ENCODE results near the gene KLHL29. TPM values are rescaled to one million over a fixed set of nuclear protein-coding genes. Genes with fewer than 3 reads are reported as not detected.

Gene KLHL29
- total RNA-seq, 2 experiments from 2014 or later = 2.5 to 2.7 TPM

- ChIA-PET POLR2A (interaction anchor here (1.2 kb wide), 1 partner anchor 13 kb away, joined by 4 read pairs; no protein-coding TSS in a partner anchor), CTCF (no interaction called here)
- Mint-ChIP-seq H3K27me3 (peaks cover 25% of the 10 kb centered on the region), H3K4me3 (peak overlapping the region; percentile 84), H3K27ac (peak overlapping the region; percentile 89), H3K4me1 (ENCODE audit: low read depth) (peaks cover 24% of the 10 kb centered on the region), H3K36me3 (ENCODE audit: low read depth) (no peaks in the 10 kb centered on the region), H3K9me3 (no peaks in the 10 kb centered on the region)
- Histone ChIP-seq H3K9me3 (ENCODE audit: control insufficient read depth in 1 of 2, insufficient read depth in 1 of 2, low read length in 2 of 2) (no peaks in the 10 kb centered on the region), H3K4me1 (ENCODE audit: insufficient read depth, low read length) (peaks cover 14% of the 10 kb centered on the region), H3K27ac (ENCODE audit: low read depth in 1 of 2, low read length in 2 of 2) (peak overlapping the region; percentile 6 to 64), H3K36me3 (ENCODE audit: insufficient read depth, low read length) (no peaks in the 10 kb centered on the region), H3K4me3 (ENCODE audit: low read length) (peak overlapping the region; percentile 18), H3K27me3 (ENCODE audit: control insufficient read depth in 1 of 2, insufficient read depth in 2 of 2, low read length in 2 of 2) (peaks cover 0 to 5% of the 10 kb centered on the region in 2 experiments)
- ATAC-seq (ENCODE audit: poor library complexity) = peak; percentile 62
- peak in 7 of 14 experiments; percentile 9 to 66 (median 37) for DNase-seq
- TF ChIP-seq, protein P1, sequence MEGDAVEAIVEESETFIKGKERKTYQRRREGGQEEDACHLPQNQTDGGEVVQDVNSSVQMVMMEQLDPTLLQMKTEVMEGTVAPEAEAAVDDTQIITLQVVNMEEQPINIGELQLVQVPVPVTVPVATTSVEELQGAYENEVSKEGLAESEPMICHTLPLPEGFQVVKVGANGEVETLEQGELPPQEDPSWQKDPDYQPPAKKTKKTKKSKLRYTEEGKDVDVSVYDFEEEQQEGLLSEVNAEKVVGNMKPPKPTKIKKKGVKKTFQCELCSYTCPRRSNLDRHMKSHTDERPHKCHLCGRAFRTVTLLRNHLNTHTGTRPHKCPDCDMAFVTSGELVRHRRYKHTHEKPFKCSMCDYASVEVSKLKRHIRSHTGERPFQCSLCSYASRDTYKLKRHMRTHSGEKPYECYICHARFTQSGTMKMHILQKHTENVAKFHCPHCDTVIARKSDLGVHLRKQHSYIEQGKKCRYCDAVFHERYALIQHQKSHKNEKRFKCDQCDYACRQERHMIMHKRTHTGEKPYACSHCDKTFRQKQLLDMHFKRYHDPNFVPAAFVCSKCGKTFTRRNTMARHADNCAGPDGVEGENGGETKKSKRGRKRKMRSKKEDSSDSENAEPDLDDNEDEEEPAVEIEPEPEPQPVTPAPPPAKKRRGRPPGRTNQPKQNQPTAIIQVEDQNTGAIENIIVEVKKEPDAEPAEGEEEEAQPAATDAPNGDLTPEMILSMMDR (IDR thresholded peaks at IDR 0.05) = no peak
- intact Hi-C loops (cut with DNase I, micrococcal nuclease) = no loop called here
Observed at GRCh38 chr2:23380562-23381065, 4.4 kb upstream of the KLHL29 start.

DNA sequence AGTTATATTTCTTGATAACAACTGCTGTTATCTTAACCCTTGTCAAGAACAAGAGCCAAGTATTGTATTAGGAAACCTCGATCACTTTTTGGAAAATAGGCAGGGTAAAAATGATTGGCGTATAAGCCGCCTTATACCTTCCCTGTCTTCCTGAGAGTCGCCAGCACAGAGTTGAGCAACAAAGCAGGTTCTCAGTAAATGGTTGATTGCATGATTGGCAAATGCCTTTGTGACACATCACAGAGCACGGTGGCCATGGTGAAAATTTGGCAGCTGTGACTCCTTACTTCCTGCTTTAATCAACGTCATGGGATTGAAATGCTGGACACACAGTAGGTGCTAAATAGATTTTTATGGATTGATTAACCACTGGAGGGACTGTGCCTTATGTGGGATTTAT lies 3.9 kb upstream of the KLHL29 start:
- DNase-seq (peak in 7 of 14 experiments; percentile 15 to 60 (median 41)), ATAC-seq (ENCODE audit: poor library complexity) (peak; percentile 45)
- H3K36me3 ChIP-seq (ENCODE audit: insufficient read depth, low read length) = no peaks in the 10 kb centered on the region
- TF ChIP-seq, protein P1 (IDR thresholded peaks at IDR 0.05) = no peak
- Mint-ChIP-seq H3K36me3 (ENCODE audit: low read depth) (no peaks in the 10 kb centered on the region), H3K9me3 (no peaks in the 10 kb centered on the region), H3K27me3 (peaks cover 22% of the 10 kb centered on the region), H3K4me1 (ENCODE audit: low read depth) (peaks cover 25% of the 10 kb centered on the region), H3K4me3 (peak overlapping the region; percentile 84), H3K27ac (peak overlapping the region; percentile 89)
- CTCF ChIA-PET = no interaction called here
- H3K27me3 ChIP-seq (ENCODE audit: control insufficient read depth in 1 of 2, insufficient read depth in 2 of 2, low read length in 2 of 2) = peaks cover 2 to 5% of the 10 kb centered on the region in 2 experiments
- H3K27ac ChIP-seq (ENCODE audit: low read depth in 1 of 2, low read length in 2 of 2) = peak overlapping the region; percentile 6 to 64
- intact Hi-C loops (cut with DNase I, micrococcal nuclease) = no loop called here
- H3K4me1 ChIP-seq (ENCODE audit: insufficient read depth, low read length) = peaks cover 17% of the 10 kb centered on the region
- POLR2A ChIA-PET = interaction anchor here (1.2 kb wide), 1 partner anchor 13 kb away, joined by 4 read pairs; no protein-coding TSS in a partner anchor
- no peaks in the 10 kb centered on the region for H3K9me3 ChIP-seq (ENCODE audit: control insufficient read depth in 1 of 2, insufficient read depth in 1 of 2, low read length in 2 of 2)
- peak overlapping the region; percentile 18 for H3K4me3 ChIP-seq (ENCODE audit: low read length)

- TF ChIP-seq, protein P1 (IDR thresholded peaks at IDR 0.05) = no peak
- Histone ChIP-seq H3K9me3 (ENCODE audit: control insufficient read depth in 1 of 2, insufficient read depth in 1 of 2, low read length in 2 of 2) (no peaks in the 10 kb centered on the region), H3K27me3 (ENCODE audit: control insufficient read depth in 1 of 2, insufficient read depth in 2 of 2, low read length in 2 of 2) (peaks cover 6 to 9% of the 10 kb centered on the region in 2 experiments), H3K36me3 (ENCODE audit: insufficient read depth, low read length) (no peaks in the 10 kb centered on the region), H3K27ac (ENCODE audit: low read depth in 1 of 2, low read length in 2 of 2) (no peak overlapping the region), H3K4me1 (ENCODE audit: insufficient read depth, low read length) (peaks cover 21% of the 10 kb centered on the region), H3K4me3 (ENCODE audit: low read length) (no peak overlapping the region)
- ChIA-PET POLR2A (no interaction called here), CTCF (no interaction called here)
- intact Hi-C loops (cut with DNase I, micrococcal nuclease) = no loop called here
- no peak for ATAC-seq (ENCODE audit: poor library complexity)
- Mint-ChIP-seq H3K9me3 (no peaks in the 10 kb centered on the region), H3K4me3 (peak overlapping the region; percentile 84), H3K36me3 (ENCODE audit: low read depth) (no peaks in the 10 kb centered on the region), H3K4me1 (ENCODE audit: low read depth) (peaks cover 29% of the 10 kb centered on the region), H3K27me3 (peaks cover 26% of the 10 kb centered on the region), H3K27ac (peak overlapping the region; percentile 89)
- DNase-seq = no peak
Observed at GRCh38 chr2:23381485-23381884, 3.5 kb upstream of the KLHL29 start.
